ENCODE data around the gene CTNND2.

DNA sequence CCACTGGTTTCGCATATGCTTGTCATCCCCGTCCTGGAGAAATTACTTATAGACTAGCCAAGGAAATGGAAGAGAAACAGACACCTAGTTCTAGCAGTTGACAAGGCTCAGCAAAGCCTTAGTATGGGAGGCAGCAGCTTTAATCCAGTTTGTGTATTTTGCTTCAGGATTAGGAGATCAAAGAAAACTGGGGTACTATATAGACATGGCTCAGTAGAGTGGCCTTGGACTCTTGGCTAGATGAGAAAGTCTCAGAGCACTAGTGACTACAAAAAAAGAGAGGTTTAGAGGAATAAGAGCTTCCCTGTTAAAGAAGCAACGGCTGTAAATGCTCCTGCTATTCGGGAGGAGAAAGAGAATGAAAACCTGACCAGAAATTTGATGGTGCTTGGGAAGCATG lies 349.1 kb downstream of the CTNND2 start:
- no peak for TF ChIP-seq CTCF (IDR thresholded peaks at IDR 0.05; ENCODE audit: low read depth, low read length, poor library complexity, severe bottlenecking)
- no peak for TF ChIP-seq EZH2phosphoT487 (IDR thresholded peaks at IDR 0.05; ENCODE audit: borderline replicate concordance, low read length)

Measured in DOHH2 (cell line).